BE2C (cell line): ENCODE data around the gene VWA5B1.

ENCODE experiments used
- DNase-seq: peaks from one replicate; pipeline ENCODE4 v3.0.0-alpha.2; 2020
- H3K27me3 ChIP-seq: fragments of 250-450 bp; sonication (Bioruptor Pico); 2 replicates; pipeline ENCODE4 v1.5.1; 2020; ENCODE audit warnings: mild to moderate bottlenecking
- H3K36me3 ChIP-seq: fragments of 250-450 bp; sonication (Bioruptor Pico); 2 replicates; pipeline ENCODE4 v1.5.1; 2020; ENCODE audit warnings: mild to moderate bottlenecking
- H3K4me1 ChIP-seq: fragments of 250-450 bp; sonication (Bioruptor Pico); 2 replicates; pipeline ENCODE4 v1.5.1; 2020
- H3K4me3 ChIP-seq: 2 replicates; pipeline ENCODE4 v1.5.1; 2011; ENCODE audit warnings: low read depth, low read length
- H3K9me3 ChIP-seq: fragments of 250-450 bp; sonication (Bioruptor Pico); 2 replicates; pipeline ENCODE4 v1.5.1; 2020
- CTCF ChIP-seq: IDR thresholded peaks from 2 replicates; pipeline ENCODE4 v1.5.1; 2012; ENCODE audit warnings: mild to moderate bottlenecking, low read depth, low read length

VWA5B1 gene

GRCh38 chr1:20336105-20336605 is 45.5 kb downstream of the VWA5B1 start:
- Histone ChIP-seq H3K4me3 (no peak overlapping the region), H3K9me3 (no peaks in the 10 kb centered on the region), H3K4me1 (no peaks in the 10 kb centered on the region), H3K36me3 (no peaks in the 10 kb centered on the region), H3K27me3 (no peaks in the 10 kb centered on the region)
- DNase-seq = no peak
- TF ChIP-seq CTCF = no peak

GRCh38 chr1:20337581-20337980 is 46.9 kb downstream of the VWA5B1 start:
- H3K36me3 ChIP-seq = no peaks in the 10 kb centered on the region
- no peak for TF ChIP-seq CTCF
- no peaks in the 10 kb centered on the region for H3K9me3 ChIP-seq
- no peak overlapping the region for H3K4me3 ChIP-seq
- DNase-seq = no peak
- no peaks in the 10 kb centered on the region for H3K4me1 ChIP-seq
- no peaks in the 10 kb centered on the region for H3K27me3 ChIP-seq

- no peaks in the 10 kb centered on the region for H3K36me3 ChIP-seq
Observed at GRCh38 chr1:20339811-20340457, 49.3 kb downstream of the VWA5B1 start.

GRCh38 chr1:20342294-20343148 is 51.8 kb downstream of the VWA5B1 start:
- no peak for TF ChIP-seq CTCF
- DNase-seq = no peak
- Histone ChIP-seq H3K27me3 (no peaks in the 10 kb centered on the region), H3K4me3 (no peak overlapping the region), H3K4me1 (no peaks in the 10 kb centered on the region), H3K36me3 (no peaks in the 10 kb centered on the region), H3K9me3 (no peaks in the 10 kb centered on the region)

More at GRCh38 chr1:20339811-20340457, 49.3 kb downstream of the VWA5B1 start:
- TF ChIP-seq CTCF = no peak
- Histone ChIP-seq H3K9me3 (no peaks in the 10 kb centered on the region), H3K4me1 (no peaks in the 10 kb centered on the region), H3K4me3 (no peak overlapping the region), H3K27me3 (no peaks in the 10 kb centered on the region)
- DNase-seq = peak; percentile 15

GRCh38 chr1:20343149-20343937 is 52.7 kb downstream of the VWA5B1 start:
- TF ChIP-seq CTCF = no peak
- no peaks in the 10 kb centered on the region for H3K4me1 ChIP-seq
- H3K27me3 ChIP-seq = no peaks in the 10 kb centered on the region
- H3K36me3 ChIP-seq = no peaks in the 10 kb centered on the region
- no peak for DNase-seq
- no peak overlapping the region for H3K4me3 ChIP-seq
- no peaks in the 10 kb centered on the region for H3K9me3 ChIP-seq
